GM19238 (cell line): ENCODE measurements around the gene BPIFA1.

Experiments used
- DNase-seq: peaks from one replicate; pipeline ENCODE4 v3.0.0; 2011; ENCODE audit warnings: low spot score; ENCODE audit not compliant: insufficient read length

BPIFA1 gene

GRCh38 chr20:33235696-33236095, at the start of gene BPIFA1:
BPIFA1 (plus strand) TSS chr20:33235996; CDS start chr20:33237712, 1,716 bp downstream.
- DNase-seq, result no peak

DNA sequence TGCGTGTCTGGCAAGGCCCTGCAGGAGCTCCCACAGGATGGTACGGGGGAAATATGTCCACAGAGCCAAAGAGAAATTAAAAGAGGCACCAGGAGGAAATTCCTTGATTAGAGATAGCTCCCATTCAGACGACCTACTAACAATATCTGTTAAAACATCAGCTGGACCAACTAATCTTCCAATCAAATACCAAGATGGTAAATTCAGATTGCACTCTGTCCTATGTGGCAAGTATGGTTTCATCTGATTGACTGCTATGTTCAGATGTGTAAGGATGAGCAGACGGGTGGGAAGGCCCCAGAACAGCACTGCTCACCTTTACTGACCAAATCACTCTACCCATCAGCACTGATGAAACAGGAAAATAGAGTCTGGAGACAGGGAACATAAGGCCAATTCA, 48.3 kb upstream of the BPIFA1 start:
- no peak for DNase-seq

DNA sequence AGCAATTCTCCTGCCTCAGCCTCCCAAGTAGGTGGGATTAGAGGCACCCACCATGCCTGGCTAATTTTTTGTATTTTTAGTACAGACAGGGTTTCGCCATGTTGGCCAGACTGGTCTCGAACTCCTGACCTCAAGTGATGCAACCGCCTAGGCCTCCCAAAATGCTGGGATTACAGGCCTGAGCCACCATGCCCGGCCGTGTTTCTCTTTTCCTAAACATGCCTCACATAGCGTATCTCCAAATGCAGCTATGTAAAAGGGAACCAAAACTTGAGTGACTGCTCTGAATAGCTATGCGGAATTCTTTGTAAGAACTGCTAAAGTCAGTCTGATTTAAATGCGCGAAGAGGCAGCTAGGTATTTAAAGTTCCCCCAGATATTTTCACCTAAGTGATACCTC, 47.4 kb upstream of the BPIFA1 start:
- DNase-seq, result no peak

DNA sequence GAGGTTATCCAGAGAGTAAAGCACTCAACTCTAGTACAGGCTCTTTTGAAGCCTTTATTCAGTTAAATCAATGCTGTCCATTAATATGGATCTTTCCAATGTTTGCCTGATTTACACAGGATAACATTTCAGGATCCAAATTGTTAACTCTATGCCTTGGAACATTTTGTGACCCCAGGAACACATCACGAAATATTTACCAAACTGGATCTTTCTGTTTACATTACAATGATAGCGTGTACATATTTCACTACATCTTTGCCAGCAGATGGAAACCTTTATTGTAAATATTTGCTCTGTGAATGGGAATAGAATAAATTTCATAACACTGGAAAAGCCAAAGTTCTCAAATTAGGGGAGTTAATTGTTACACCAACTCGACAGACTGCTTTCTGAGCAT, 44.3 kb upstream of the BPIFA1 start:
- no peak for DNase-seq

- DNase-seq, result no peak
Observed at GRCh38 chr20:33191955-33192354, 43.8 kb upstream of the BPIFA1 start.

GRCh38 chr20:33192912-33193501, 42.8 kb upstream of the BPIFA1 start:
- no peak for DNase-seq

- no peak for DNase-seq
Observed at GRCh38 chr20:33199026-33199425, 36.8 kb upstream of the BPIFA1 start.

DNA sequence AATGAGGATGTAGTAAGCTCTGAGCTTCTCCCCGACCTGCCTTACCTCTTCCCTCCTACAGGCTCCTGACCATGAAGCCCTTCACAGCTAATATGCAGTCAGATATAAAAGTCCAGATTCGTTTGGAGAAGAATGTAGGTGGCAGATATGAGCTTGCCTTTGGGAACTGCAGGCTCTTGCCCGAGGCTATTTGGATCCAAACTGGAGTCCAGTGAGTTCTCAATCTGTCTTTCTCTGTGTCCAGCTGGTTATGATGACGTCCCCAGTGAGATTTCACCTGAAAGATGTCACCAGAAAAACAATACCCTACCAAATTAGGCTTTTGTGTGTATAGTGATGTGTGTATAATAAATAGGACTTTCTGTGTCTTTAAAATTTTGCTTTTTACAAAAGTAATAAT, 33.3 kb upstream of the BPIFA1 start:
- DNase-seq, result no peak

DNA sequence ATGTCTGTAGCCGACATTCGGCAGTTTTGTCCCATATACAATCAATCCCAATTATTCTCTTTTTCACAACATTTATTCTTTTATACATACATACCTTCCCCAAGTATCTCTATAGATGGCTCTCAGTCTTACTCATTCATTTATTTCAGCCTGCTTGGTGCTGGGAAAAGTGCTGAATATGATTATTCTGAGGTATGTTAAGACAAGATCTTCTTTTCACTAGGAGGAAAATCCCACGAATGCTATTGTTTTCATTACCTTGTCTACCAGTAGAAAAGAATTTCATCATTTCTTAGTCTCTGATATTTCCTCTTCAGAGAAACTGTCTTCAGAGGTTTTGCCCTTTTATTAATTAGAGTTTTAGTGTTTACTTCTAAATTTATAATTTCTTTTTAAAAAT, 32.4 kb upstream of the BPIFA1 start:
- DNase-seq, result no peak

DNA sequence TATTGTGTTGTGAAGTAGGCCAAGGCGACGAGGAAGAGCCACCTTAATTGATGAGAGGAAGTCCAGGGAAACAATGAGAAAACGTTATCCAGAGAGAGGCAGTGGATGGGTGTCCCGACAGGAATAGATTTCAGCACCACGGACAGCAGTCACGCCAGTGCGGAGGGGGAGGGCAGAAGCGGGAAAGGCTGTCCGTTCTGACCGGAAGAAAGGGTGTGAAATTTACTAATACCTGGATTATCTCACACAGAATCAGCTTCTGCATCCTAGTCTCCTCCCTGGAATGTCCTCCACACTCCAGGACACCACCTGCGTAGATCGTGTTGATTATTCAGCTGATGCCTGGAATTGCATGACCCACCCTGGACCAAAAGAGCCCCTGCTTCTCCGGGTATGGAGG, 26.0 kb upstream of the BPIFA1 start:
- peak; percentile 36 for DNase-seq

GRCh38 chr20:33210371-33210770, 25.4 kb upstream of the BPIFA1 start:
- no peak for DNase-seq

DNA sequence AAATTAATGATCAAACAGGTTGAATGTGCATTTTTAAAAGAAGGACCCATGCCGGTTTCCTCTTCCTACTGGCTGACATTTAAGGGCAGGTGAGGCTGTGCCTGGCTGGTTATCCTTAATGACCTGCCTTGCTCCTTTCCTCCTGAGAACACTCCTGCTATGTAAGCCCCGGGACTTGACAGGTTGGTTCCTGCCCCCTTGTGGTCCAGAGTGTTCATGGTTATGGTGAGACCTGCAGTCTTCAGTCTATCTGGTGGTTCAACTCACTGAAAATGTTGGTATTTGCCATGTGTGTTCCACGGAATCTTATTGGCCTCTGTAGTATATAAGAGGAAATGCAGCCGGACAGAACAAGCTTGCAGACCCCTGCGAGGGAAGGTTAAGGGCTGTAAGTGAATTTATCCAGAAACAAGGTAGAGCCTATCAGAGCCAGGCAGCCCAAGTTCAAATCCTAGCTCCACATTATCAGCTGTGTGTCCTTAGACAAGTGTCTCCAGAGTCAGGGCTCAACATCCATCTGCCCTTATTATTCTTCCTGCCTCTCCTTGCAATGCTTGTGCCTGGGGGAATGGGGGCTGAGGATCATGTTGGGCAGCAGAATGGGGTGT, 23.9 kb upstream of the BPIFA1 start:
- DNase-seq, result peak; percentile 16

GRCh38 chr20:33217052-33217451, 18.7 kb upstream of the BPIFA1 start, which contains the start of gene BPIFA3:
BPIFA3 (plus strand) TSS chr20:33217352; CDS start chr20:33217537, 185 bp downstream.
- DNase-seq, result no peak

DNA sequence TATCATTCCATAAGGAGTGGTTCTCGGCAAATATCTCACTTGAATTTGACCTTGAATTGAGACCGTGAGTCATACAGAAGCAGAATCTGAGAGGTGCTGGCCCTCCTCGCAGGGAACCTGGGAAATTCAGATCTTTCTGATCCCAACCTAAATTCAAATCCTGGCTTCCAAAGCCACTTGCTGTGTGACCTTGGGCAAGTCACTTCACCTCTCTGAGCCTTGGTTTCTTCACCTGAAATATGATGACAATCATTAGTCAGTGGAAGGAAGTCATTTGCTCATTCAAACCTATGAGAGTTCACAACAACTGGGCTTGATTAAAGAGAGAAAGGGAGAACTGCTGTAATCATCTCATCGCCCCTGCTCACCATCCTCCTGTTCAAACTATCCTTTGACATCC, 11.4 kb upstream of the BPIFA1 start:
- DNase-seq, result no peak

GRCh38 chr20:33229843-33230242, 6.0 kb upstream of the BPIFA1 start:
- no peak for DNase-seq

GRCh38 chr20:33231237-33231636, 4.6 kb upstream of the BPIFA1 start:
- DNase-seq, result no peak

DNA sequence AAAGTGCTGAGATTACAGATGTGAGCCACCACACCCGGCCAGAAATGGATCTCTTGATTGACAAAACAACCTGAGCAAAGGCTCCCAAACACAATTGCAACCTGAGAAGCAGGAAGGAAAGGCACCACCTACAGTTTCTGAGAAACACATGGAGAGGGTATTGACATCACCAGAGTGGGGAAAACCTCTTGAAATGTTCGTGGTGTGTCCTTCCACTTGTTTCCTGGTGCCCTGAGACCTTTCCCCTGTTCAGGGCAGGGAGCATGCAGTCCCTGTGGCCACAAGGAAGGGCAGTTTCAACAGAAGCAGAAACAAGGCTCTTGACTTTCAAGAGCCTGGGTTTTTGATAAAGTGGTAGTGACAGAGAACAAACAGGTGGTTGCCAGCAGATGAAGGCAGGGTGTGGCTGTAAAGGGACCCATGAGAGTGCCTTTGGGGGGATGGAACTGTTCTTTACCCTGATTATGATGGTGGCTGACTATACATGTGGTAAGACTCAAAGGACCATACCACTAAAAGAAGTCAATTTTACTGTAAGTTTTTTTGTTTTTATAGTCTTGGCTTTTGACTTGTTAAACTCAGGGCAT, 3.2 kb upstream of the BPIFA1 start:
- no peak for DNase-seq

GRCh38 chr20:33233129-33233774, 2.5 kb upstream of the BPIFA1 start:
- no peak for DNase-seq

DNA sequence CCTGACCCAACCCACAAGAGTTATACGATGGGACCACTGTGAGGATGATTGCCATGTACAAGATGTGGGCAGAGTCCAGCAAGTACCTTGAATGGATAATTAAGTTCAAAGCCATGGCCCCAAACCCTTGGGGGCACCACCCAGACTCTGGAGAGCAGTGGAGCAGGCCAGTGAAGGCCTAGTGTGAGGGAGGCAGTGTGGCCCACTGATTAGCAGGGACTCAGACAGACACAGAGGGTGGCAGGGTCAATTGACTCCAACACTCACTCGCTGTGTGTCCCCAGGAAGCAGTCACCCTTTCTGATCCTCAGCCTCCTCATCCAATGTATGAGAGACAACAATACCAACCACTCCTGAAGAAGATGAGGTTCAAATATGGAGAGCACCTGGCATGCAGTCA, 1.7 kb upstream of the BPIFA1 start:
- no peak for DNase-seq

DNA sequence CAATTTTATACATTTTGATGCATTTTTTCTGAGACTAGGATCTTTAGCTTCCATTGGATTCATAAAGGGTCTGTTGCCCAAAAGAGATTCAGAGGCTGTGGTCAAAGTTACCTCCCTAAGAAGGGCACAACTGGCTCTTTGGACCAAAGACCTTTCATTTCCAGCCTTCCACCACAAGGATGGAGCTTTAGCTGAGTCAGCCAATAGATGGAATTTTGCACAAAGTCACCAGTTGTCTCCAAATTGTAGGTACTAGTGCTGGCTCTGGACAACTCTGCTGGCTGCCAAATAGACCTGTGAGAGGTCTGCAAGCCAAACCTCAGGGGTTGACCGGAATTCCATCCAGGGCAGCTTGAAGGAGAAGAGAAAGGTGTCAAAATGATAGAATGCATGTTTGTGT, 555 bp downstream of the BPIFA1 start:
- no peak for DNase-seq

DNA sequence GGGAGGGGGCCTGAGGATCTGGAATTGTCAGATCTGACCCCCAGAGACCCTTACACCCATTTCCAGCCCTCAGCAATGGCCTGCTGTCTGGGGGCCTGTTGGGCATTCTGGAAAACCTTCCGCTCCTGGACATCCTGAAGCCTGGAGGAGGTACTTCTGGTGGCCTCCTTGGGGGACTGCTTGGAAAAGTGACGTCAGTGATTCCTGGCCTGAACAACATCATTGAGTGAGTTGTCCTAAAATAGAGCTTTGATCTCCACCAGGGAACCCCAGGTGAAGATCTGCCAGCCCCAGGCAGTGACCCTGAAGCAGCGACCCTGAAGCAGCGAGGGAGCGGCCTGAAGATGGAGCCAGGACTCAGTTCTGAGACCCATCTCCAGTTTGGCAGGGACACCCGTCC, 2.2 kb downstream of the BPIFA1 start:
- DNase-seq, result no peak

GRCh38 chr20:33239418-33239817, 3.6 kb downstream of the BPIFA1 start:
- DNase-seq, result no peak
